ENCODE results near the gene SF3A1. TPM values are rescaled to one million over a fixed set of nuclear protein-coding genes. Genes with fewer than 3 reads are reported as not detected.

SF3A1 gene
- total and polyA plus RNA-seq, 2 of the 13 experiments (the other 11 are each of a cell fraction or from before 2014, with no cell fraction given): 10.0 to 22.0 TPM

GRCh38 chr22:30356449-30357235 lies at the start of gene SF3A1, which contains the start of gene CCDC157 (continued):
- TF ChIP-seq POGK (CRISPR knock-in tag; conservative IDR thresholded peaks at IDR 0.05) (peak; percentile 94), MBNL3 (CRISPR knock-in tag; conservative IDR thresholded peaks at IDR 0.05) (no peak), SRY (CRISPR knock-in tag; IDR thresholded peaks at IDR 0.05) (peak; percentile 35; the same call in 1 of the 2 replicates), ZNF549 (CRISPR knock-in tag; IDR thresholded peaks at IDR 0.05) (no peak), SKIL (CRISPR knock-in tag; IDR thresholded peaks at IDR 0.05; ENCODE audit: borderline replicate concordance) (no peak), HDAC6 (IDR thresholded peaks at IDR 0.05; ENCODE audit: low read depth, low read length) (no peak), AHDC1 (CRISPR knock-in tag; IDR thresholded peaks at IDR 0.05; ENCODE audit: borderline replicate concordance) (no peak), ZNF570 (CRISPR knock-in tag; IDR thresholded peaks at IDR 0.05; ENCODE audit: borderline replicate concordance) (no peak), GTF2F1 (IDR thresholded peaks at IDR 0.05; ENCODE audit: low read length) (no peak), ZNF629 (CRISPR knock-in tag; conservative IDR thresholded peaks at IDR 0.05) (no peak; the same call in 1 of the 2 replicates), RXRB (CRISPR knock-in tag; IDR thresholded peaks at IDR 0.05; ENCODE audit: borderline replicate concordance) (no peak), NFIB (CRISPR knock-in tag; IDR thresholded peaks at IDR 0.05; ENCODE audit: borderline replicate concordance) (no peak), MED13 (CRISPR knock-in tag; IDR thresholded peaks at IDR 0.05) (peak; percentile 80), ISL2 (CRISPR knock-in tag; IDR thresholded peaks at IDR 0.05) (peak; percentile 76), TFDP1 (CRISPR knock-in tag; IDR thresholded peaks at IDR 0.05; ENCODE audit: borderline replicate concordance) (peak; percentile 72; the same call in 1 of the 2 replicates)
